K562 (cell line): ENCODE data around the gene CLEC3A. TPM values are rescaled to one million over a fixed set of nuclear protein-coding genes. Genes with fewer than 3 reads are reported as not detected.

Experiments used
- BCOR ChIP-seq: fragments of 450-650 bp; IDR thresholded peaks from 2 replicates; pipeline ENCODE4 v1.6.1; 2016
- BMI1 ChIP-seq: fragments of 150-350 bp; IDR thresholded peaks from 2 replicates; pipeline ENCODE4 v1.6.1; 2014; ENCODE audit warnings: low read length
- CXXC5 ChIP-seq: fragments of 250-450 bp; sonication (Bioruptor Pico); IDR thresholded peaks from 2 replicates; pipeline ENCODE4 v1.8.0; 2022; ENCODE audit warnings: inconsistent platforms, mild to moderate bottlenecking, moderate library complexity
- HDGF ChIP-seq: fragments of 450-650 bp; IDR thresholded peaks from 2 replicates; pipeline ENCODE4 v1.6.1; 2016
- HNRNPL ChIP-seq: fragments of 200-400 bp; formaldehyde crosslinking; IDR thresholded peaks from 2 replicates; pipeline ENCODE4 v1.6.1; 2017; ENCODE audit warnings: low read depth, mild to moderate bottlenecking, low read length
- HOMEZ ChIP-seq: fragments of 250-450 bp; sonication (Bioruptor Pico); IDR thresholded peaks from 2 replicates; pipeline ENCODE4 v1.4.0; 2020; ENCODE audit warnings: mild to moderate bottlenecking, moderate library complexity
- PYGO2 ChIP-seq: fragments of 450-650 bp; IDR thresholded peaks from 2 replicates; pipeline ENCODE4 v1.6.1; 2016; ENCODE audit warnings: mild to moderate bottlenecking, missing genetic modification characterization, moderate library complexity, missing compliant biosample characterization
- SETDB1 ChIP-seq: IDR thresholded peaks from one replicate; pipeline ENCODE4 v1.6.1; 2012; ENCODE audit warnings: low read length, control low read depth, inconsistent platforms
- ZBTB5 ChIP-seq: fragments of 450-650 bp; IDR thresholded peaks from 2 replicates; pipeline ENCODE4 v1.6.1; 2017; ENCODE audit warnings: antibody characterized with exemption
- ZNF766 ChIP-seq: fragments of 200-800 bp; sonication (Bioruptor generic); conservative IDR thresholded peaks from 2 replicates; pipeline ENCODE4 v1.6.1; 2016; ENCODE audit warnings: missing genetic modification characterization, missing compliant biosample characterization
- ZSCAN29 ChIP-seq: fragments of 450-650 bp; IDR thresholded peaks from 2 replicates; pipeline ENCODE4 v1.6.1; 2017
- polyA plus RNA-seq, 8 experiments: library from polyadenylated mRNA; depleted of rRNA in 4 of 8; stranded (reverse) in 5 of 8; unstranded in 3 of 8; fragments of >200 nt; fragmentation: Nextera tagmentation in 2 of 8; fragmentation: Illumina TruSeq in 1 of 8; extraction: Ambion mirVana in 2 of 8; extraction: Trizol in 1 of 8; gene quantifications; 2 replicates each; pipeline versions ENCODE4 v1.2.1 to v1.2.3, GENCODE V29; 2011 to 2014; ENCODE audit warnings: inconsistent platforms in 1 of 8, missing spikeins in 1 of 8
- total RNA-seq, 7 experiments: library from RNA; depleted of rRNA in 6 of 7; stranded (reverse); fragments of >200 nt in 6 of 7; fragmentation: Illumina TruSeq in 2 of 7; extraction: Trizol in 2 of 7; gene quantifications; 2 replicates each; pipeline versions ENCODE4 v1.2.1 to v1.2.3, GENCODE V29; 2011 to 2021; ENCODE audit warnings: low replicate concordance in 1 of 7
- TF ChIP-seq, protein P1 (sequence below), 2 experiments: fragments of 200-800 bp in 1 of 2; sonication (Bioruptor generic) in 1 of 2; sonication (generic) in 1 of 2; formaldehyde crosslinking in 1 of 2; IDR thresholded peaks in 1 of 2; conservative IDR thresholded peaks in 1 of 2; 2 replicates each; pipeline versions ENCODE4 v1.5.0 to v1.6.1; 2016 to 2020; ENCODE audit warnings: missing compliant biosample characterization in 1 of 2, missing genetic modification characterization in 1 of 2, missing genetic modification reagents in 1 of 2
- TF ChIP-seq, protein P2 (sequence below): fragments of 450-650 bp; IDR thresholded peaks from 2 replicates; pipeline ENCODE4 v1.6.1; 2016

The CLEC3A gene
- total and polyA plus RNA-seq, 9 of the 15 experiments (the other 6 are each of a cell fraction or from before 2014, with no cell fraction given), result not detected

DNA sequence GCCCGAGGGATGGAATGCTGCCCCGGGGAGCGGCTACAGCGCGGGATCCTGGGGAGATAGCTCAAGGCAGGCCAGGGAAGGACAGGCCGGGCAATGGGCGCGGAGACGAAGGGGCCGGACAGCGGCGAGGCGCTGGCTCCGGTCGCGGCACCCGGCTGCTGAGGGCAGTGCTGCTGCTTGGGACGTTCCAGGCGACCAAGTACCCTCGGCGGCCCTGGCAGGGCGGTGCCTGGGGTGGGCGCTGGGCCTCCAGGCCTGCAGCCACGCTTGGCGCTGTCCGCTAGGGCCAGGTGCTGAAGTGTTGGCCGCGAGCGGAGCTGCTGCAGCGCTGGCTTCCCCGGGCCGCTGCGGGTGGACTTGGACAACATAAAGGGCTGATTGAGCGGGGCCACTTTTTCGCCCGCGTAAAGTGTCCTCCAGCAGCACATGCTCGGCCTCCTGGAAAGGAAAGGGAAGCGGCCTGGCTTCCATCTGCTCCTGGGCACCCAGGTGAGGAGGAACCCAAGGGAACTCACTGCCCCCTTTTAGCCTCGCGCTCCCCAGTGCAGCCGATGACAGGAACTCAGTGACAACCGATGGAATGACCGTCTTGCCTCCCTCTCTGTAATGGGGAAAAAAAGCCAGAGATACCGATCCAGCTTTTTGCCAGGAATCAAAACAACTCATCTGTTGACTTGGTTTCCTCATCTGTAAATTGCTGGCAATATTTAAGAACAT is 23.7 kb downstream of the CLEC3A start (continued):
- no peak for TF ChIP-seq ZBTB5
- TF ChIP-seq, protein P1, sequence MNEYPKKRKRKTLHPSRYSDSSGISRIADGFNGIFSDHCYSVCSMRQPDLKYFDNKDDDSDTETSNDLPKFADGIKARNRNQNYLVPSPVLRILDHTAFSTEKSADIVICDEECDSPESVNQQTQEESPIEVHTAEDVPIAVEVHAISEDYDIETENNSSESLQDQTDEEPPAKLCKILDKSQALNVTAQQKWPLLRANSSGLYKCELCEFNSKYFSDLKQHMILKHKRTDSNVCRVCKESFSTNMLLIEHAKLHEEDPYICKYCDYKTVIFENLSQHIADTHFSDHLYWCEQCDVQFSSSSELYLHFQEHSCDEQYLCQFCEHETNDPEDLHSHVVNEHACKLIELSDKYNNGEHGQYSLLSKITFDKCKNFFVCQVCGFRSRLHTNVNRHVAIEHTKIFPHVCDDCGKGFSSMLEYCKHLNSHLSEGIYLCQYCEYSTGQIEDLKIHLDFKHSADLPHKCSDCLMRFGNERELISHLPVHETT (CRISPR knock-in tag; conservative IDR thresholded peaks at IDR 0.05 in 1 of 2, IDR thresholded peaks at IDR 0.05 in 1 of 2), result no peak
- no peak for TF ChIP-seq ZSCAN29
- no peak for TF ChIP-seq BMI1
- no peak for TF ChIP-seq PYGO2
- peak; percentile 58; the same call in 1 of the 2 replicates for TF ChIP-seq ZNF766 (CRISPR knock-in tag)
- TF ChIP-seq SETDB1, result no peak
- peak; percentile 89 for TF ChIP-seq HNRNPL
- no peak for TF ChIP-seq CXXC5 (CRISPR knock-in tag)
- TF ChIP-seq BCOR, result no peak
- TF ChIP-seq, protein P2, sequence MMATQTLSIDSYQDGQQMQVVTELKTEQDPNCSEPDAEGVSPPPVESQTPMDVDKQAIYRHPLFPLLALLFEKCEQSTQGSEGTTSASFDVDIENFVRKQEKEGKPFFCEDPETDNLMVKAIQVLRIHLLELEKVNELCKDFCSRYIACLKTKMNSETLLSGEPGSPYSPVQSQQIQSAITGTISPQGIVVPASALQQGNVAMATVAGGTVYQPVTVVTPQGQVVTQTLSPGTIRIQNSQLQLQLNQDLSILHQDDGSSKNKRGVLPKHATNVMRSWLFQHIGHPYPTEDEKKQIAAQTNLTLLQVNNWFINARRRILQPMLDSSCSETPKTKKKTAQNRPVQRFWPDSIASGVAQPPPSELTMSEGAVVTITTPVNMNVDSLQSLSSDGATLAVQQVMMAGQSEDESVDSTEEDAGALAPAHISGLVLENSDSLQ, result no peak
- no peak for TF ChIP-seq HDGF
- TF ChIP-seq HOMEZ (CRISPR knock-in tag), result no peak
